NCI-H2107 treated with DMSO at 0.1 percent for 48 hours (cell line): Measurements from ENCODE around the gene DRC7.
A peak's percentile ranks its signal among the peaks of the same experiment; 100 is the strongest.

ENCODE experiments used
- DNase-seq: peaks from one replicate; lab custom pipeline; 2025; ENCODE audit not compliant: unreplicated experiment; lab: John Stamatoyannopoulos, UW

DRC7 gene

GRCh38 chr16:57749101-57749692, 54.6 kb downstream of the DRC7 start:
- DNase-seq: no peak

DNA sequence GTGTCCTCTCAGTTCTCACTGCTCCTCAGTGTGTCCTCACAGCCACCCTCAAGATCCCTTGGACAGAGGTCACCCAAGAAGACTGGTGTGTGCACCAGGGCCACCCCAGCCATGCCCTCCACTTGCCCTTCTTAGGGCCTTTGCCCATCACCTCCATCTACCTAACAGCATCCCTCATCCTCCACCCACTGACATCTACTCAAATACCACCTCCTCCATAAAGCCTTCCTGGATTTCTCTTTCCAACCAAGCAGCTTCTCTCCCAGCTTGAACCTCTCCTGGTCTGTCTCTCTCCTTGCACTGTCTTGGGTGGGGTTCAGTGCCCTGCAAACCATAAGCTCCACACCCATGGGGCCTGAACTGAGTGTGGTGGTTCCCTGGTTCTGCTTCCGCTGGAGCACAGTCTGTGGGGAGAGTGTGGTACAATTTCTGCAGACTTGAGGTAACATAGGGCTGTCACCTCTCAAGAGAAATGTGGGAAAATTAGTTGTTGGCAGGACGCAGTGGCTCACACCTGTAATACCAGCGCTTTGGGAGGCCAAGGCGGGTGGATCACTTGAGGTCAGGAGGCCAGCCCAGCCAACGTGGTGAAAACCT, 55.3 kb downstream of the DRC7 start:
- no peak for DNase-seq

GRCh38 chr16:57750796-57751538, 56.4 kb downstream of the DRC7 start:
- no peak for DNase-seq

DNA sequence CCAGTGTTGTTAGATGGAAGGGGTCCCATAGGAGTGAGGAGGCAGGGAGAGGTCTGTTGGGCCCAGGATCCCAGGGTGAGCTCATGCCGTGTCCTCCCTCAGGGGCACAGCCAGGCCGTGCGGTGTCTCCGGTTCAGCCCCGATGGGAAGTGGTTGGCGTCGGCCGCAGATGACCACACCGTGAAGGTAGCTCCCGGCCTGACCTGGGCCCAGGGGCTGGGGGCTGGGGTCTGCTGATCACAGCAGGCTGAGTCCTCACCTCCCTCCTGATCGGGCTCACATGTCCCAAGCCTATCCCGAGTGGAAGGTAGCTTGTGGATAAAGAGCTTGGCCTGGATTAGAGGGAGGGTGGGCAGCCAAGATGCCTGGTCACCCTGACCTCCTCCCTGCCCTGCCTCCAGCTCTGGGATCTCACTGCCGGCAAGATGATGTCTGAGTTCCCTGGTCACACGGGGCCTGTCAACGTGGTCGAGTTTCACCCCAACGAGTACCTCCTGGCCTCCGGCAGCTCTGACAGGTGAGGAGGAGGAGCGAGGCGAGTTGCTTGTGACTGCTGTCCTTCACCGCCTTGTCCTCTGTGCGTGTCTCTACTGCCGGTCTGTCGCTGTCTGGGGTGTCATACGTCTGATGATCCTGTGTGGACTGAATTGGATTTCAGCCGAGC, 57.1 kb downstream of the DRC7 start:
- no peak for DNase-seq

DNA sequence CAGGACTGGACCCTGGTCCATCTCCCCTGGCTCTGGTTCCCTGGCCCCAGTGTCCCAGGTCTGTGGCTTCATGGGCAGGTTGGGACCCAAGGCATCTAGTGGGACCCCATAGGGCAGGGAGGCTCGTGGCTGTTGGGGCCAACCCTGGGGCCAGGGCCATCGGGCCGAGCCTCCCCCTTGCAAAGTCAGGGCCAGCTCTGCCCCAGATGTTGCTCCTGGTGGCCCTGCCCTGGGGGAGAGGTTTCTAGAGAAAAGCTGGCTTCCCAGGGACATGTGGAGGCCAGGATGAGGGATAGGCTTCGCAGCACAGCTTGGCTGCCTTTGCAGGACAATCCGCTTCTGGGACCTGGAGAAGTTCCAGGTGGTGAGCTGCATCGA, 57.6 kb downstream of the DRC7 start:
- no peak for DNase-seq

GRCh38 chr16:57752581-57753447, 58.2 kb downstream of the DRC7 start:
- DNase-seq: no peak

DNA sequence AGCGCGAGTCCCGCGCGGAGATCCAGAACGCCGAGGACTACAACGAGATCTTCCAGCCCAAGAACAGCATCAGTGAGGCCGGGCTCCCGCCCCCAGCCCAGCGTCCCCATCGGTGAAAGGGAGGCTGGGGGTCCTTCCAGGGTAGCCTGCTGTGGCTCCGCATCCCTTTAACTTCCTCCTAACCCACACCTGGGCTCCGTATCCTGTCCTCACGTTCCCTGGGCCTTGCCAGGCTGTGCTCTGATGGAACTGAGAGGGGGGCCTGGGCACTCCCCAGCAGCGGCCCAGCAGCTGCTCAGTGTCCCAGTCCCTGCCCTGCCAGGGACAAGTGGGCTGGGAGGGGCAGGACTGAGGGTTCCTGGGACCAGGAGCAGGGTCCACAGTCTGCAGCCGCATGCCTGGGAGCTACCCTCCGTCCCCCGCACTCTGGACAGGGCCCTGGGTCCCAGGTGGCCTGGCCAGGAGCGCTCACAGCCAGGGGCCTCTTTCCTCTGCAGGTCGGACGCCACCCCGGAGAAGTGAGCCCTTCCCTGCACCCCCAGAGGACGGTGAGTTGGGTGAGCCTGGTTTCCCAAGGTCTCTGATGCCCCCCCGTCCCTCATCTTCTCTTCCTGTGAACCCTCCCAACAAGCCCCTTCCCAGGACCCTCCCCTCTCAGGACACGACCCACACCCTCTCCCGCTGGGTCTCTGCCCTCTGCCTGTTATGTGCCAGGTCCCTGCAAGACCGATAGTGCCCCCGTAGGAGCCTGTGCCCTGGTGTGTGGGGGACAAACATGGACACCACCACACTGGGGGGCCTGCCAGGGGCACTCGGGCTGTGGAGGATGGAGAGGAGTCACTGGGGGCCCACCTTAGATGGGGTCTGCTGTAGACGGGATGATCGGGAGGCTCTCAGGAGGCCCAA, 59.1 kb downstream of the DRC7 start:
- DNase-seq: no peak

DNA sequence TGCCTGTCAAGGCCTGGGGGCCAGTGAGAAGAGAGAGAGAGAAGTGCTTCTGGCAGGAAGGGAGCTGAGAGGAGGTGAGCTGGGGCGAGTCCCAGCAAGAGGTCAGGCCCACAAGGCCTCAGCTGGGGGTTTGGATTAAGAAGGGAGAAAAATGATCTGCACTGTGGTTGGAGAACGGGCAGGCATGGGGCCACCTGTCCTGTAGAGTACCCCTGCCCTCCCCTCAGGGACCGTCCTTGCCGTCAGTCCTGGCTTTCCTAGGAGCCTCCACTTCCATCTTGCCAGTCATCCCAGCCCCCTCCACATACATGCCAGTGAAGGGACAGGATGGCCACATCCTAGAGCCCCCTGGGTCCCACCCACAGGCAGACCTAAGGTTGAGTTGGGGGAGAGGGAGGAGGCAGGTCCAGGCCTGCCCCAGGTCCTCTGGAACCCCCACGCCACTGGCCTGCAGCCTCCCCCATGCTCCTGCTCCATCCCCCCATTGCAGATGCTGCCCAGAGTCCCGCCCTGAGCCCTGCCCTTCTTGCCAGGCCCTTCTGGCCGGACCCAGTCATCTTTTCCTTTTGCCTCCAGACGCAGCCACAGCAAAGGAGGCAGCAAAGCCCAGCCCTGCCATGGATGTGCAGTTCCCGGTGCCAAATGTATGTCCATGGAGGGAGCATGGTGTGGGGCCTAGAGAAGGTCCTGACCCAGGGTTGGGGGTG, 59.9 kb downstream of the DRC7 start:
- DNase-seq: no peak

GRCh38 chr16:57755061-57755684, 60.6 kb downstream of the DRC7 start:
- DNase-seq: no peak

- no peak for DNase-seq
Measured at GRCh38 chr16:57755726-57756423, 61.3 kb downstream of the DRC7 start.

GRCh38 chr16:57756424-57757325, 62.1 kb downstream of the DRC7 start:
- DNase-seq: no peak

- peak; percentile 21 for DNase-seq
Measured at GRCh38 chr16:57757326-57757786, 62.8 kb downstream of the DRC7 start.

DNA sequence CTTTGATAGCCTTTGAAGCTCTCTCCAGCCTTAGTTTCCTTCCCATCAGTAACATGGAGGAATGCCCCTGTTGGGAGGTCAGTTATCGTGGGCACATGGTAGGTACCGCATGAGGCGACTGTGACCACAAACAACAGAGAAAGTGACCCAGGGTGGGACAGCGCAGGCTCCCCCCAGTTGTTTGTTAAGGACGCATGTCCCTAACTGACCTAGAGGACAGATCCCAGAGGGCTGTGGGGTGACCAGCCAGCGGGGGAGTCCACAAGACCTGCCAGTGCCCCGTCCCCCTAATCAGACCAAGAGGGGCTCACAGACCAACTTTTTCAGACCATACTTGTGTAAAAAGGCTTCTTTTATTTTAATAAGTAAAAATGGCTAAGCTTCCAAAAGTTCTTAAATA, 63.3 kb downstream of the DRC7 start:
- no peak for DNase-seq

- no peak for DNase-seq
Measured at GRCh38 chr16:57758331-57759117, 63.9 kb downstream of the DRC7 start.

DNA sequence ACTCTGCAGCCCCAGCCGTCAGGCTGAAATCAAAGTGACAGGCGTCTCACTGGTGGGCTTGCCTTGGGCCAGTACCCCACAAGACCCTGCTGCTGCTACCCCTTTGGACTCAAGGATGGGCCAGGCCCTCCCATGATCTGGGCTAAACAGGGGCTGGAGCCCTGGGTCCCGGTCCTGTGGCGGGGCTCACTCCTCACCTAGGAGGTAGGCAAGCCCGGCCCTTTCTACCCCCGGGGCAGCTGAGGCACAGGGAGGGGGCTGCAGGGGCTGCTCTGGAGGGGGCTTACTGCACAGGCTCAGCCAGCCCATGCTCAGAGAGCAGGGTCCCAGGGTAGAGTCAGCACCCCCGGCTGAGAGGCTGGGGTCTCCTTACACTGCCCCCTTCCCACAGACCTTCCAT, 64.5 kb downstream of the DRC7 start:
- DNase-seq: no peak

DNA sequence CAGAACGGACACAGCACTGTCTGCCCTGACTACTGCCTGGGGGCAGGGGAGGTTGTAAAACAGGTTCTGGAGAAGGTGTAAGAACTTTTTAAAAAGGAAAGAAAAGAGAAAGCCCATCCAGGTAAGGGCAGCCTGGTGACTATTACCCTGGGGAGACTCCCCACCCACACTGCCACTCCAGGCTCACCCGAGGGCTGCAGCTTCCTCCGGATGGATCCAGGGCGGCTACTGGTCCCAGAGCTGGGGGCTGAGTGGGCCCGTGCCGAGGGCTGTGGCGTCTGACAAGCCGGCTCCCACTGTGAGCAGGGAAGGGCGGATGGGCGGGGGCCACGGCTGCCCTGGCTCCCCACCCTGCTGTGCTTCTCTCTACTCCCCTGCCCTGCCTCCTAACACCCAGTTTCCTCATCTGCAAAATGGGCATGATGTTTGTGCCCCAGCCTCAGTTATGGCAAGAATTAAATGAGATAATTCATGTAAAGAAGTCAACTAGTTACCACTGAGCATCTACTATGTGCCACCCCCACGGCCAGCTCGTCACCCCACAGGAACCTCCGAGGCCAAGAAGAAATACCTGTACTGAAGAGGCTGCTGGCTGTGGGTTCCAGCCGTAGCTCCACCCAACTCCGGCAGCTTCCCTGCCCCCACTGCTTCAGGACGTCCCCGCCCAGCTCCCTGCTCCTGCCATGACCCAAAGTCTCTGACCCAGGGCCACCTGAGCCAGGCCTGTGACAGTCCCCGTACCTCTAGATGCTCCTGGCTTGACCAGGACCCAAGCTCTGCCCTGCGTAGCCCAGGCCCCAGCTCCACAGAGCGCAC, 65.1 kb downstream of the DRC7 start:
- DNase-seq: no peak
